Measurements from ENCODE around the gene RAD51B. TPM values are rescaled to one million over a fixed set of nuclear protein-coding genes. Genes with fewer than 3 reads are reported as not detected.

The RAD51B gene
- total RNA-seq, 1 experiment from 2014 or later: 8.5 TPM

GRCh38 chr14:68193970-68194681, 374.5 kb downstream of the RAD51B start:
- Histone ChIP-seq H3K4me3 (ENCODE audit: low read depth in 2 of 2, low read length in 2 of 2) (no peak overlapping the region), H3K36me3 (ENCODE audit: control insufficient read depth, insufficient read depth, low read length) (no peaks in the 10 kb centered on the region), H3K9me3 (ENCODE audit: control insufficient read depth, insufficient read depth, low read depth, low read length) (no peaks in the 10 kb centered on the region), H3K27me3 (ENCODE audit: control insufficient read depth, insufficient read depth, low read length) (no peaks in the 10 kb centered on the region), H3K4me1 (ENCODE audit: control insufficient read depth, insufficient read depth, low read length) (no peaks in the 10 kb centered on the region; the same call in 1 of the 2 replicates), H3K27ac (ENCODE audit: low read length) (peak overlapping the region; percentile 13; the same call in 1 of the 2 replicates)
- TF ChIP-seq SIN3A (IDR thresholded peaks at IDR 0.05; ENCODE audit: borderline replicate concordance, insufficient read depth, low read depth, low read length) (no peak), TCF7L2 (IDR thresholded peaks at IDR 0.05; ENCODE audit: low read depth, low read length) (no peak), CTCF (IDR thresholded peaks at IDR 0.05) (no peak), REST (IDR thresholded peaks at IDR 0.05; ENCODE audit: insufficient read depth in 1 of 2, low read depth in 2 of 2, low read length in 1 of 2) (no peak), POLR2AphosphoS5 (IDR thresholded peaks at IDR 0.05; ENCODE audit: low read depth, low read length) (no peak)
- no TSS peak for BruUV-seq (replicated peaks)
- in situ Hi-C loops (cut with HindIII; ENCODE audit: low pct_unique_long_range_greater_than_20kb, low sequenced_read_pairs) (no loop called here), intact Hi-C loops (cut with micrococcal nuclease; ENCODE audit: unreplicated experiment) (no loop called here)
- ChIA-PET POLR2A (no interaction called here), CTCF (no interaction called here)
- no peak for ATAC-seq
- DNase-seq (ENCODE audit: low read depth, low spot score): no peak

- no peak for ATAC-seq
- no peak for TF ChIP-seq REST (IDR thresholded peaks at IDR 0.05; ENCODE audit: insufficient read depth in 1 of 2, low read depth in 2 of 2, low read length in 1 of 2)
- TF ChIP-seq POLR2AphosphoS5 (IDR thresholded peaks at IDR 0.05; ENCODE audit: low read depth, low read length): no peak
- TF ChIP-seq TCF7L2 (IDR thresholded peaks at IDR 0.05; ENCODE audit: low read depth, low read length): no peak
- TF ChIP-seq CTCF (IDR thresholded peaks at IDR 0.05): no peak
- no peak for TF ChIP-seq SIN3A (IDR thresholded peaks at IDR 0.05; ENCODE audit: borderline replicate concordance, insufficient read depth, low read depth, low read length)
- intact Hi-C loops (cut with micrococcal nuclease; ENCODE audit: unreplicated experiment): no loop called here
- no peak overlapping the region for H3K4me3 ChIP-seq (ENCODE audit: low read depth in 2 of 2, low read length in 2 of 2)
- no peaks in the 10 kb centered on the region for H3K27me3 ChIP-seq (ENCODE audit: control insufficient read depth, insufficient read depth, low read length)
- no peaks in the 10 kb centered on the region for H3K36me3 ChIP-seq (ENCODE audit: control insufficient read depth, insufficient read depth, low read length)
- in situ Hi-C loops (cut with HindIII; ENCODE audit: low pct_unique_long_range_greater_than_20kb, low sequenced_read_pairs): no loop called here
- BruUV-seq (replicated peaks): no TSS peak
- ChIA-PET CTCF (interaction anchor here (0.6 kb wide), 2 partner anchors 62 to 112 kb away, joined by 5 to 7 read pairs; no protein-coding TSS in a partner anchor), POLR2A (no interaction called here)
- no peaks in the 10 kb centered on the region; the same call in 1 of the 2 replicates for H3K4me1 ChIP-seq (ENCODE audit: control insufficient read depth, insufficient read depth, low read length)
- no peak for DNase-seq (ENCODE audit: low read depth, low spot score)
- no peaks in the 10 kb centered on the region for H3K9me3 ChIP-seq (ENCODE audit: control insufficient read depth, insufficient read depth, low read depth, low read length)
- H3K27ac ChIP-seq (ENCODE audit: low read length): no peak overlapping the region
Observed at GRCh38 chr14:68195126-68195525, 375.5 kb downstream of the RAD51B start.
